GM18868 (cell line): ENCODE measurements around the gene ZNF569.
"Not testable (repeated sequence)": the region's sequence is repeated elsewhere in the genome, so short reads cannot be mapped to it uniquely, and the experiment has no call there.

ENCODE experiments used
- ATAC-seq: cut with Tn5 transposase; IDR thresholded peaks from one replicate; pipeline ENCODE4 v1.9.1; 2021; ENCODE audit warnings: mild to moderate bottlenecking, moderate library complexity; ENCODE audit not compliant: unreplicated experiment

ZNF569 gene

GRCh38 chr19:37466798-37467607 is at the start of gene ZNF569:
ZNF569 (minus strand) TSS chr19:37467444; CDS start chr19:37444921, 22,523 bp downstream.
- ATAC-seq: peak; percentile 59

GRCh38 chr19:37513397-37513796 is 46.2 kb upstream of the ZNF569 start:
- no peak for ATAC-seq

- ATAC-seq: no peak
These were observed 44.6 kb upstream of the ZNF569 start for GRCh38 chr19:37511821-37512220.

GRCh38 chr19:37511186-37511585 is 43.9 kb upstream of the ZNF569 start:
- ATAC-seq: no peak

GRCh38 chr19:37507167-37507464 is 39.9 kb upstream of the ZNF569 start:
- no peak for ATAC-seq

GRCh38 chr19:37506387-37507166 is 39.3 kb upstream of the ZNF569 start, which contains the start of gene ZNF793:
ZNF793 (plus strand) TSS chr19:37506939; CDS start chr19:37523440, 16,501 bp downstream.
- ATAC-seq: peak; percentile 87

GRCh38 chr19:37505958-37506386 is 38.7 kb upstream of the ZNF569 start:
- ATAC-seq: peak; percentile 29

GRCh38 chr19:37492213-37492612 is 25.0 kb upstream of the ZNF569 start:
- ATAC-seq: no peak

- ATAC-seq: no peak
These were observed 17.3 kb upstream of the ZNF569 start for GRCh38 chr19:37484406-37485168.

GRCh38 chr19:37472165-37472564 is 4.9 kb upstream of the ZNF569 start:
- ATAC-seq: no peak

GRCh38 chr19:37470216-37470615 is 3.0 kb upstream of the ZNF569 start:
- ATAC-seq: no peak

- peak; percentile 66 for ATAC-seq
These were observed 1.9 kb upstream of the ZNF569 start, which contains the start of gene ZNF570 for GRCh38 chr19:37468961-37469777. ZNF570 (plus strand) TSS chr19:37469356; CDS start chr19:37470355, 999 bp downstream.

- ATAC-seq: no peak
These were observed 405 bp upstream of the ZNF569 start for GRCh38 chr19:37467608-37468090.

GRCh38 chr19:37466277-37466797 is 907 bp downstream of the ZNF569 start:
- ATAC-seq: no peak

- no peak for ATAC-seq
These were observed 14.6 kb downstream of the ZNF569 start for GRCh38 chr19:37452500-37453245.

GRCh38 chr19:37413313-37414084 is 53.7 kb downstream of the ZNF569 start:
- no peak for ATAC-seq

- ATAC-seq: no peak
These were observed 54.5 kb downstream of the ZNF569 start for GRCh38 chr19:37412700-37413099.

- not testable (repeated sequence) for ATAC-seq
These were observed 61.0 kb downstream of the ZNF569 start for GRCh38 chr19:37406140-37406846.
